Astrocyte of the hippocampus (primary cell): Measurements from ENCODE around the gene NEURL1.
"Not testable (repeated sequence)": the region's sequence is repeated elsewhere in the genome, so short reads cannot be mapped to it uniquely, and the experiment has no call there.

Experiments
- DNase-seq: peaks from one replicate; pipeline ENCODE4 v3.0.0; 2011; ENCODE audit warnings: low read depth, low spot score

NEURL1 gene

GRCh38 chr10:103463499-103463898 lies 30.0 kb upstream of the NEURL1 start:
- DNase-seq: no peak

GRCh38 chr10:103465411-103466179 lies 27.9 kb upstream of the NEURL1 start:
- no peak for DNase-seq

- DNase-seq: peak; percentile 73
Observed at GRCh38 chr10:103466734-103467133, 26.8 kb upstream of the NEURL1 start.

- DNase-seq: no peak
Observed at GRCh38 chr10:103467406-103467805, 26.1 kb upstream of the NEURL1 start.

GRCh38 chr10:103469201-103469600 lies 24.3 kb upstream of the NEURL1 start:
- DNase-seq: no peak

GRCh38 chr10:103470761-103471653 lies 22.5 kb upstream of the NEURL1 start:
- no peak for DNase-seq

GRCh38 chr10:103472005-103472404 lies 21.5 kb upstream of the NEURL1 start:
- DNase-seq: no peak

- no peak for DNase-seq
Observed at GRCh38 chr10:103473261-103473671, 20.2 kb upstream of the NEURL1 start.

GRCh38 chr10:103474077-103474476 lies 19.4 kb upstream of the NEURL1 start:
- no peak for DNase-seq

- DNase-seq: no peak
Observed at GRCh38 chr10:103475437-103475836, 18.1 kb upstream of the NEURL1 start.

- no peak for DNase-seq
Observed at GRCh38 chr10:103476046-103476768, 17.3 kb upstream of the NEURL1 start.

- DNase-seq: no peak
Observed at GRCh38 chr10:103478671-103479070, 14.8 kb upstream of the NEURL1 start.

GRCh38 chr10:103479135-103479534 lies 14.4 kb upstream of the NEURL1 start, which contains the start of gene CALHM3:
Gene CALHM3, minus strand, starts transcription at chr10:103479240. Its CDS starts 208 bp downstream, at chr10:103479032.
- no peak for DNase-seq

- no peak for DNase-seq
Observed at GRCh38 chr10:103480521-103480920, 13.0 kb upstream of the NEURL1 start.

- DNase-seq: peak; percentile 69
Observed at GRCh38 chr10:103481974-103482531, 11.5 kb upstream of the NEURL1 start.

- not testable (repeated sequence) for DNase-seq
Observed at GRCh38 chr10:103486635-103487409, 6.7 kb upstream of the NEURL1 start.

- no peak for DNase-seq
Observed at GRCh38 chr10:103487410-103487708, 6.1 kb upstream of the NEURL1 start.

GRCh38 chr10:103490986-103491314 lies 2.6 kb upstream of the NEURL1 start:
- DNase-seq: no peak

- DNase-seq: peak; percentile 80
Observed at GRCh38 chr10:103491729-103492364, 1.7 kb upstream of the NEURL1 start.

- DNase-seq: no peak
Observed at GRCh38 chr10:103492655-103493261, 747 bp upstream of the NEURL1 start.
